HUES48 (cell line): ENCODE data around the gene ATAD3B.
A peak's percentile ranks its signal among the peaks of the same experiment; 100 is the strongest.

Experiments used
- H3K27ac ChIP-seq: one replicate; pipeline ENCODE4 v1.7.0; 2013; ENCODE audit warnings: low read depth, low read length, inconsistent platforms
- H3K27me3 ChIP-seq: 2 replicates; pipeline ENCODE4 v1.6.1; 2013; ENCODE audit warnings: mild to moderate bottlenecking, low read length; ENCODE audit not compliant: control insufficient read depth, insufficient read depth
- H3K36me3 ChIP-seq: 2 replicates; pipeline ENCODE4 v1.6.1; 2013; ENCODE audit warnings: low read length; ENCODE audit not compliant: control insufficient read depth, insufficient read depth
- H3K4me1 ChIP-seq: 2 replicates; pipeline ENCODE4 v1.6.1; 2013; ENCODE audit warnings: mild to moderate bottlenecking, low read length; ENCODE audit not compliant: control insufficient read depth, insufficient read depth
- H3K4me3 ChIP-seq: 2 replicates; pipeline ENCODE4 v1.5.1; 2013; ENCODE audit warnings: mild to moderate bottlenecking, low read depth, low read length
- H3K9ac ChIP-seq: 2 replicates; pipeline ENCODE4 v1.6.1; 2013; ENCODE audit warnings: mild to moderate bottlenecking, low read depth, low read length, moderate library complexity
- H3K9me3 ChIP-seq: 2 replicates; pipeline ENCODE4 v1.6.1; 2013; ENCODE audit warnings: low read length; ENCODE audit not compliant: control insufficient read depth, insufficient read depth

Gene ATAD3B

GRCh38 chr1:1538334-1538733, 66.8 kb downstream of the ATAD3B start:
- Histone ChIP-seq H3K9me3 (no peaks in the 10 kb centered on the region), H3K27me3 (no peaks in the 10 kb centered on the region), H3K4me3 (no peak overlapping the region), H3K36me3 (peaks cover 32% of the 10 kb centered on the region), H3K9ac (no peak overlapping the region), H3K4me1 (no peaks in the 10 kb centered on the region), H3K27ac (no peak overlapping the region)

GRCh38 chr1:1538989-1539309, 67.4 kb downstream of the ATAD3B start:
- no peak overlapping the region for H3K9ac ChIP-seq
- H3K4me3 ChIP-seq: peak overlapping the region; percentile 74
- no peaks in the 10 kb centered on the region for H3K27me3 ChIP-seq
- H3K36me3 ChIP-seq: peaks cover 37% of the 10 kb centered on the region
- H3K9me3 ChIP-seq: no peaks in the 10 kb centered on the region
- no peaks in the 10 kb centered on the region for H3K4me1 ChIP-seq
- no peak overlapping the region for H3K27ac ChIP-seq

- Histone ChIP-seq H3K9me3 (no peaks in the 10 kb centered on the region), H3K4me3 (peak overlapping the region; percentile 74), H3K36me3 (peaks cover 39% of the 10 kb centered on the region)
These were observed 67.9 kb downstream of the ATAD3B start for GRCh38 chr1:1539310-1540089.

GRCh38 chr1:1540090-1540817, 68.7 kb downstream of the ATAD3B start, which contains the start of gene TMEM240:
Gene TMEM240 (minus strand): TSS chr1:1540624. CDS start chr1:1540346, 278 bp downstream.
- Histone ChIP-seq H3K4me3 (peak within 1 kb of the TSS; percentile 74), H3K9ac (peak within 1 kb of the TSS; percentile 51; the same call in 1 of the 2 replicates)

More at GRCh38 chr1:1539310-1540089, 67.9 kb downstream of the ATAD3B start:
- no peaks in the 10 kb centered on the region for H3K4me1 ChIP-seq
- H3K27ac ChIP-seq: peak overlapping the region; percentile 12
- no peaks in the 10 kb centered on the region for H3K27me3 ChIP-seq
- 0 out of 2 replicates have a peak overlapping the region, but pooled peaks have one; percentile 51 for H3K9ac ChIP-seq

GRCh38 chr1:1540818-1541628, 69.5 kb downstream of the ATAD3B start:
- Histone ChIP-seq H3K4me1 (no peaks in the 10 kb centered on the region), H3K27ac (peak overlapping the region; percentile 64), H3K4me3 (peak overlapping the region; percentile 56), H3K9ac (peak overlapping the region; percentile 13; the same call in 1 of the 2 replicates), H3K27me3 (no peaks in the 10 kb centered on the region), H3K36me3 (peaks cover 46% of the 10 kb centered on the region), H3K9me3 (no peaks in the 10 kb centered on the region)

More at GRCh38 chr1:1540090-1540817, 68.7 kb downstream of the ATAD3B start, which contains the start of gene TMEM240:
- Histone ChIP-seq H3K27me3 (no peaks in the 10 kb centered on the region), H3K9me3 (no peaks in the 10 kb centered on the region), H3K27ac (peak within 1 kb of the TSS; percentile 64), H3K36me3 (peaks cover 42% of the 10 kb centered on the region), H3K4me1 (no peaks in the 10 kb centered on the region)

- Histone ChIP-seq H3K4me1 (no peaks in the 10 kb centered on the region), H3K9me3 (no peaks in the 10 kb centered on the region), H3K27ac (no peak overlapping the region), H3K27me3 (no peaks in the 10 kb centered on the region), H3K9ac (no peak overlapping the region), H3K4me3 (no peak overlapping the region), H3K36me3 (peaks cover 52% of the 10 kb centered on the region)
These were observed 70.6 kb downstream of the ATAD3B start for GRCh38 chr1:1541956-1542765.

GRCh38 chr1:1542766-1543705, 71.5 kb downstream of the ATAD3B start:
- Histone ChIP-seq H3K4me3 (no peak overlapping the region), H3K27me3 (no peaks in the 10 kb centered on the region), H3K36me3 (peaks cover 52% of the 10 kb centered on the region), H3K27ac (no peak overlapping the region), H3K4me1 (no peaks in the 10 kb centered on the region), H3K9me3 (no peaks in the 10 kb centered on the region), H3K9ac (no peak overlapping the region)

GRCh38 chr1:1543706-1544099, 72.1 kb downstream of the ATAD3B start:
- Histone ChIP-seq H3K9me3 (no peaks in the 10 kb centered on the region), H3K27ac (no peak overlapping the region), H3K27me3 (no peaks in the 10 kb centered on the region), H3K36me3 (peaks cover 47% of the 10 kb centered on the region), H3K4me1 (no peaks in the 10 kb centered on the region), H3K9ac (no peak overlapping the region), H3K4me3 (no peak overlapping the region)

- Histone ChIP-seq H3K27ac (no peak overlapping the region), H3K36me3 (peaks cover 48% of the 10 kb centered on the region), H3K4me3 (no peak overlapping the region), H3K9ac (no peak overlapping the region), H3K4me1 (no peaks in the 10 kb centered on the region), H3K9me3 (no peaks in the 10 kb centered on the region), H3K27me3 (no peaks in the 10 kb centered on the region)
These were observed 73.0 kb downstream of the ATAD3B start for GRCh38 chr1:1544544-1544943.
